Measurements from ENCODE around the gene PIPOX. TPM values are rescaled to one million over a fixed set of nuclear protein-coding genes. Genes with fewer than 3 reads are reported as not detected.
A peak's percentile ranks its signal among the peaks of the same experiment; 100 is the strongest.

PIPOX gene
- total and polyA plus RNA-seq, 2 of the 13 experiments (the other 11 are each of a cell fraction or from before 2014, with no cell fraction given) = 87.3 to 154 TPM

- TF ChIP-seq ZSCAN29 (CRISPR knock-in tag; conservative IDR thresholded peaks at IDR 0.05) (no peak), ETV5 (CRISPR knock-in tag; IDR thresholded peaks at IDR 0.05; ENCODE audit: borderline replicate concordance) (peak; percentile 54; the same call in 1 of the 2 replicates), ZNF816 (CRISPR knock-in tag; IDR thresholded peaks at IDR 0.05; ENCODE audit: borderline replicate concordance) (no peak), KDM6A (CRISPR knock-in tag; IDR thresholded peaks at IDR 0.05; ENCODE audit: low read depth) (0 out of 2 replicates have a peak, but pooled peaks have one; percentile 32), ZKSCAN8 (CRISPR knock-in tag; IDR thresholded peaks at IDR 0.05; ENCODE audit: borderline replicate concordance) (0 out of 2 replicates have a peak, but pooled peaks have one; percentile 46), MEIS1 (CRISPR knock-in tag; IDR thresholded peaks at IDR 0.05; ENCODE audit: borderline replicate concordance) (no peak), ZNF652 (CRISPR knock-in tag; IDR thresholded peaks at IDR 0.05; ENCODE audit: borderline replicate concordance, low read depth) (peak; percentile 39; the same call in 1 of the 2 replicates), KIAA2018 (CRISPR knock-in tag; IDR thresholded peaks at IDR 0.05; ENCODE audit: borderline replicate concordance) (no peak), GPBP1L1 (CRISPR knock-in tag; IDR thresholded peaks at IDR 0.05) (no peak), MAX (IDR thresholded peaks at IDR 0.05) (peak; percentile 43), GRHL1 (CRISPR knock-in tag; conservative IDR thresholded peaks at IDR 0.05) (no peak), ERF (CRISPR knock-in tag; IDR thresholded peaks at IDR 0.05) (peak; percentile 55; the same call in 1 of the 2 replicates), JARID2 (CRISPR knock-in tag; IDR thresholded peaks at IDR 0.05; ENCODE audit: insufficient replicate concordance) (no peak), ZNF768 (CRISPR knock-in tag; IDR thresholded peaks at IDR 0.05) (no peak), ZBTB3 (CRISPR knock-in tag; IDR thresholded peaks at IDR 0.05; ENCODE audit: borderline replicate concordance, low read depth) (no peak), PLRG1 (conservative IDR thresholded peaks at IDR 0.05) (no peak), PHF21A (CRISPR knock-in tag; IDR thresholded peaks at IDR 0.05) (peak; percentile 49; the same call in 1 of the 2 replicates), PRMT3 (CRISPR knock-in tag; IDR thresholded peaks at IDR 0.05; ENCODE audit: borderline replicate concordance, low read depth) (no peak)
Observed at GRCh38 chr17:29045734-29046472, 3.0 kb downstream of the PIPOX start (continued).
